ENCODE results near the gene ITGA1.

The ITGA1 gene

DNA sequence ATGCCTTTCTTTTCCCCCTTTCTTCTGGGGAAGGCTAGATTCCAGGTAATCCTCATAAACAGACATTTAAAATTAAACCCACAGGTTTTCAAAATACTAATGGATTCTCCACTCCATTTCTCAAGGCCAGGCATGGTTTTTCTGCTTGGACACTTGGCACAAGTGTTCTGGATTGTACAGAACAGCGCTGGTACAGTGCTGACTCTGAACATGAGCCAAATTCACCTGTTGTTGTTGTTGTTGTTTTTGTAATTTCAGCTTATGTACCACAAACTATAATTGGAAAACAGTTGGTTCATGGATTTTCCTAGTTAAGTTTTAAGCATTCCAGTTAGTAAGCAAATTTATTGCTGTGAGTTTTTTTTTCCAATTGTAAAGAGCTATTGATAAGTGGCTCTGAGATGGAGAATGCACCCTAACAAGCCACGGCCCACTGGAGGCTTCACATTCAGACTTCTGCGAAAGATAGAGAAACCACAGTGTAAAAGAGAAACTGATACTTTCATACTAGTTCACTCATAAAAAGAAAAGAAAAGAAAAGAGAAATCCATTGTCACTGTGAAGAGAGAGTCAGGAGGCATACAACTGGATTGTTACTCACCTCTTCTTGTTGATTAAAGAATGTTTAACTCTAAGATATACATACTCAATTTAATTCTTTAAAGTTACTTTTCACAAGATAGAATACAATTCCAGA, 16.2 kb upstream of the ITGA1 start:
- in situ Hi-C loops (cut with MboI; ENCODE audit: low sequenced_read_pairs): no loop called here

DNA sequence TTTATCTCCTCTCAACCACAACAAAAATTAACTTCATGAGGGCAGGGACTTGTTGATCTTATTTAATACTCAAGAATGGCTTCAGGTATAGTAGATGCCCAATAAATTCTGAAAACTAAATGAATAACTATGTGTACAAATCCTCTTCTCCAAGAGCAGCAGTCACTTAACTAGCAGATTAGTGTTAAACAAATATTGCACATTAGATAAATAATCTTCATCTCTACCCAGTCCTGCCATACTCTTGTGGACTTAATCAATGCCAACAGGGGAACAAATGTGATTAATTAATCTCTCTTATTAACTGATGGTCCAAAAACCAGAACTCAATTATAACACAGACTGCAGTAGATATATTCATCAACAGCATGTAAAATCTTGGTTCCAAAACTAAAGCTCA, 15.0 kb upstream of the ITGA1 start:
- in situ Hi-C loops (cut with MboI; ENCODE audit: low sequenced_read_pairs): no loop called here

DNA sequence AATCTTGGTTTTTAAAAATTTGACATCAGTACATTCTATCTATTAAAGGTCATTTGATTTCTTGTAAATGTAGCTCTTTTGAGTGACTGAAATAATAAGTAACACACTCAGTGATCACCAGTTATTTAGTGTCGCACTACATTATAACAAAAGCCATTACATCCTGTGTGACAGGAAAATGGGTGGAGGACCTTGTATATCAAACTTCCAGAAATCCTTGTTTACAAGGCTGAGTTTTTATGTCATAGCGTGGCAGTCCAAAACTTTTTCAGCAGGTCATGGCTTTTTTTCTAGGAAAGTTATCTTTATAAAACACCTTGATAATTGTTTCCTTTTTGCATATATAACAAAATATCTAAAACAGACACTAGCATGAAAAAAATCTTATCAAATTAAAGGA, 14.4 kb upstream of the ITGA1 start:
- in situ Hi-C loops (cut with MboI; ENCODE audit: low sequenced_read_pairs): no loop called here

DNA sequence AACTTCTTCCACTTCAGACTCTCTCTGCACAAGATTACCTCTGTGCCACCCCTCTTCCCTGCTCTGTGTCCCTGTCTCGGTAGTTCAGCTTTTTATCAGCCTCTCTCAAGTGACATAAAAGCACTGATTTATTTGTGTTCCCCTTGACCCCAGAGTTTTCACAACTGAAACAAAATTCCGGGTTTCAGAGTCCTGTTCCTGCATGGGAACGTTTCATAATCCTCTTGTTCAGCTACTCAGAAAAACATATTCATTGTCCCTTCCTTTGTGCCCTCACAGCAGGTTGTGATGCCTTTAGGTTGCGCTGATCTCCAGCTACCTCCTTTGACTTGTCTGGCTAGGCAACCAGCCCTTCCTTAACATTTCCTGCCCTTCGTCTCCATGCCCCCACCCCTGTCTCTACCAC, 13.7 kb upstream of the ITGA1 start:
- in situ Hi-C loops (cut with MboI; ENCODE audit: low sequenced_read_pairs): no loop called here

DNA sequence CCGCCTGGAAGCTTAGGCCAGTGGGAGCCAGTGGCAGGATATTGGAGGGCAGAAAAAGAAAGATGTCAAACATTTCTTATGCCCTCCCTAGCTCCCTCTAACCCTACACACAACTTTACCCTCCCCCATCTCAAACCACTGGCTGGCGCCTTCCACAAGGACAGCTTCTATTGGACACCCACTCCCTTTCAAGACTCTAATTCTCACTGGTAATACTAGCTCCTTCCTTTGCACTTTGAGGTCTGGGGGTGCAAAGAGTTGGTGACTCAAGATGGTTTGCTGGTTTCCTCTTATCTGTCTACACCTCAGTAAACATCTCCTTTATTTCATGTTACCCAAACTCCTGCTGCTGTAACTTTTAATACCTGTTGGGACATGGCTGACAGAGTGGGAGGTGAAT, 11.6 kb upstream of the ITGA1 start:
- in situ Hi-C loops (cut with MboI; ENCODE audit: low sequenced_read_pairs): no loop called here

DNA sequence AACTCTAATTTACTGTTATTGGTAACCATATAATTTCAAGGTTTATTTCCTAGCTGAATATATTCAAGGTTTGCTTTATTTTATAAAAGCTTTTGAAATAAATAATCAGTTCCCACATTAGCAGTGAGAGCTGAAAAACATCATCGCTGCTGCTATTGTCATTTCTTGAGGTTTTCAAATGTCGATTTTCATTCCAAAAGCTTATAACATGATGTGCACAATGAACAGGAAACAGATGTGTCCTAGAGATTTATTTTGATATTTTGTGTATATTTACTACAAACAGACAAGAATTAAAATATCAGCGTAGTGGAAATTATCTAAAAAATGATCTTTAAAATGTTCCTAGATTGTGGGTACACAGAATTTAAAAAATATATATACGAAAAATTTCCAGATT, 10.5 kb upstream of the ITGA1 start:
- in situ Hi-C loops (cut with MboI; ENCODE audit: low sequenced_read_pairs): no loop called here

DNA sequence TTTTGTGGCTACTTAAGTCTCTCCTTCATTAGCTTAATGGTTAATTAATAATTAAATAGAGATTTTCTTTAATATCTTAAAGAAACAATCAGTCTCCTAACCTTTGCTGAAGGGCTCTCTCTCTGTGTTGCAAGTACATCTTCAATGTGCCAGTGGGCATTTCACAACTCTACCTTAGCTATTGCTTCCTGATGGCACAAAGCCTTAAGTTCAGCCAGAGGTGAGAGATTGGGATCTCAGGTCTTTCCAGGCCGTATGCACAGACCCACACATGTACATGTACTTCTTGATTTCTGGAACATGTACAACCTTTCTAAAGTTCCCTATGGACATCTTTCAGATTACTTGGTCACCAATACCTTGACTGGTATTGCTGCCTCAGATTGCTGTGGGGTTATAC, 8.9 kb upstream of the ITGA1 start:
- in situ Hi-C loops (cut with MboI; ENCODE audit: low sequenced_read_pairs): no loop called here

DNA sequence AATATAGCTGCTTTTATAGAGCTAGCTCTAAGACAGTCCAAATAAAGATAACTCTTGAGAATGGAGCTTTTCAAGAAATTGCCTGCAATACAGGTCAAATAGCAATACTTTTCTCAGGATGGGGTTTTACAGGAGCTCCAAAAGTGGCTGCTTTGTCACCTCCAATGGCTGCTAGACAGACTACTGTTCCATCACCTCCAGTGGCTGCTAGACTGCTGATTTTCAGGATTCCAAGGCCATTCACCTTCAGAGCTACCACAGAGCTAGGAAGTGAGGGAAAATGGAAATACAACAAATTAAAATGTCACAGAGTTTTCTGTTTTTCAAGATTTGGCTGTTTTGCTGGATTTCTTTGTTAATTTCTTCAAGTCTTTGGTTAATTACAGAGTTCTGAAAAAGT, 8.5 kb upstream of the ITGA1 start:
- in situ Hi-C loops (cut with MboI; ENCODE audit: low sequenced_read_pairs): no loop called here

DNA sequence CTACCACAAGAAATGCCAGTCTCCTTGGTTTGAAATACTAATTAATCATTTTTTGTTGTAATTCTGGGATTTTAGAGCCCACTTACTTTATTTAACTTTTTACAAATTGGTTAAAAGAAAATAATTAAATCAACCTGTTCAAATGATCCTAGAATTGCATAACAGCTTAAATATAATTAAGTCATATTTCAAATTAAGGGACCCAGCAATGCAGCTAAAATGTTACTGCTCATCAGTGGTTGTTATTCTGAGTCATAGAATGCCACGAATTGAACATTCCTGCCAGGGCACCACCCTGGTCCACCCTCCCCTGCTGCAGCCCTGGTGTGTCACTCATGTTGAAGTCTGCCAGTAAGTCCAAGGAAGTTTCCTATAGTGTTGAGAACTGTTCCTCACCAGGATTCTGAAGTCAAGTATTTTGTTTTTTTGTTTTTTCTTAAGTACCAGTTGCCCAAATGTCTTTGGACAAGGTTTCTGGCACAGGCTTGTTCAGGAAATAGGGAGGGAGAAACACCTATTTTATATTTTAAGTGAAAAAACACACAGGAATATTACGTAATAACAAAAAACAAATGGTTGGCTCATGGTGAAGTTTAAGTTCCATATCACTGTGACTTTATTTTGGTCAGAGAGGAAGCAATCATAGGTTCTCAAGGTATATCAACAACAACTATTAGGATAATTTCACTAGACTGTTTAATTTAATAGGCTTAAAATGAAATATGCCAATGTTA, 4.3 kb upstream of the ITGA1 start:
- in situ Hi-C loops (cut with MboI; ENCODE audit: low sequenced_read_pairs): no loop called here

DNA sequence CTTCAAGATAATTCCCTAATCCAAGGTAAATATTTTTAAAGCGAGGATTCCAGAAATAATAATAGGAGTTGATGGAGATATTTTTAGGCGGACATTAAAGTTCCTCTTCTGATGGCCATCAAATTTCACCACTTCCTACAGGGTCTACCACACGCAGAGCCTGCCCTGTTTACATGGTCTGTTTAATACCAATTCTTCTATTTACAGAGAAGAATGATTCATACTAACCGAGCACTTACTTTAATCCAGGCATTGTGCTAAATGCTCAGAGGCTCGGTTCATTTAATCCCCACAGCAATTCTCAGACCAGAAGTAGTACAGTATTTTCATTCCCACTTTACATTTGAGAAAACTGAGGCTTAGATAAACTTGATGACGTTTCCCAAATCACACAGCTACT, 3.0 kb upstream of the ITGA1 start:
- in situ Hi-C loops (cut with MboI; ENCODE audit: low sequenced_read_pairs): no loop called here

DNA sequence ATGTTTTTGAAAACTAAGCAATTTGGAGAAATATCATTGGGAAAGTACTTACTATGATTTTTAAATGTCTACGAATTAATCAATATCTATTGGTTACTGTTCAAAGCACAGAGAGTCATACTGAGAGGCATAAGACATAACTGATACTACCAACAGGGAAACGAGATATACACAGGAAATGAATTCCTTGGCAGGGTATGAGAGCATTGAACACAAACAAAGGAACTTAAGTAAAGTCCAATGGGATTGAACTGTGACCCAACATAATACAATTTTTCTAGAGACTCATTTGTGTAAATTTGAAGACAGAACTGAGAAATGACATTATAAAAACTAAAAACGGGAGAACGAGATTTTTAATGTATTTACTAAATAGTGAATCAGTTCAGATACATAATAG, 1.3 kb upstream of the ITGA1 start:
- in situ Hi-C loops (cut with MboI; ENCODE audit: low sequenced_read_pairs): no loop called here

DNA sequence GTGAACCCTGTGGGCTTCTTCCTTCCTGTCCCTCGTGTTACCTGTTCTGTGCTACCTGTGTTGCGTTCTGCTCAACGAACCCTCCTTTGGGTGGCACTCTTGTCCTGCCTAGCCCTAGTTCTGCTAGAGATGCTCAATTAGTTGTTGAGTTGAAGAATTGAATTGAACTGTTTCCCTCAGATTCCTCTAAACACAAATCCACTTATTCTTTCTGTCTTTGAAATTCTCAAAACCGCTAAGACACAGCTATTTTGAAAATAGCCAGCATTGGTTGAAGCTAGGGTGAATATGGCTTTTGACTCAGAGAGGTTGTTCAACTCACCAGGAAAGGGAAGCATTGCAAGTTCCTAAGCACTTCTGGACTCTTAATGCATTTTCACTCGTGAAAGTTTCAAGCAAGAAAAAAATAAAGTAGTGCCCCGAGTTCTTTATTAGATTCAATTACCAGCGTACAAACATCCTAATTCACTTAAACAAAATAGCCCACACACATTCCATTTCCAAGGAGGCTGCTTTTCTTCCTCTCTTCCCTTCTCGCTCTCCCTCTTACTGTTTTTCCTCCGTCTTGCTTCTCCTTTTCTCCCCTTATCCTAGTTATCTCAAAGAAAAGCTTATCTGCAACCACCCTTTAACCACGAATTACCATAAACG, 642 bp upstream of the ITGA1 start:
- in situ Hi-C loops (cut with MboI; ENCODE audit: low sequenced_read_pairs): no loop called here

DNA sequence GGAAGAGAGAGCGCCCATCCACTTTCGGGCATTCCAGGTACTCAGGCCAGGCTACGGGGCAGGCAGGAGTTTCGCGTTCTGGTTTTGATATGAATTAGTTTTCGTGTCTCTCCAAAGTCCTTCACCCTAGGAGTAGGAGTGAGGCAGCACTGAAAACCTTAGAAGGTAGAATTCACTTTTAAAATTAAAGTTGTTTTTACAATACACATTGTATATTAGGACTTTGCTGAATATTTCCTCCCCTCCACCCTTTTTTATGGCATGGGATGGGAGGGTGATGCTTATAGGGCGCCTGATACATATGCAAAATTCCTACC, 747 bp downstream of the ITGA1 start:
- in situ Hi-C loops (cut with MboI; ENCODE audit: low sequenced_read_pairs): no loop called here

DNA sequence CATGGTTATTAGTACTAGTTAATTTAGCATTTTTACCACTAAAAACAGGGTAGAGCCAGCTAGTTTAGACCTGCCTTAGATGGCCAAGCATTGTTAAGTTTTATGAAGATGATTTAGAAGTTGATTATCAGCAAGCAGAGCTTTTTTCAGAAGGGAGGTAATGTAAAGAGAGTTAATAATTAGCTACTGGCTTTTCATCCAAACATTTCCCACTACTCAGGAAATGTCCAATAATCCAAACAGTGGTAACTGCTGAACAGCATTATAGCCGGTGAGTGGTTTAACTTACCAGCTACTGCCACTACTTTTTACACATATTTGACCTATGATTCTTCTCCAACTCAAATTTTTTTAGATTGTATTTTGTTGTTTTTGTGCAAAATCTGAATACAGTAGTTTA, 1.7 kb downstream of the ITGA1 start:
- in situ Hi-C loops (cut with MboI; ENCODE audit: low sequenced_read_pairs): no loop called here

DNA sequence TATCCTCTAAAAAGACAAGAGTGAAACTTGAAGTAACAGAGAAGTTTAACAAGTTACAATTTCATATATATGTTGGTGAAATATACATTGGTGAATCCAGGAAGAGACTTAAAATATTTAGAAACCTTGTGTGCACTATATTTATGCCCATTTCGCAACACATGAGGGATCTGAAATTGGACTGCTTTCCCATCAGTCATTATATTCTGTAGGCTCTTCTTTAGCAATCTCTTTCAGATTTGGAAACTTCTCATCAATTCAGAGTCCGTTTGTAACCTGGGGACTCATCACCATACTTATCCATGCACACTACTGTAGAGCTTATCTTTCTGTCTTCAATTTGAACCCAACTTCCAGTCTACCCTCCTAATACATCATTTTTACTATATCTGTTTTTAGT, 2.1 kb downstream of the ITGA1 start:
- in situ Hi-C loops (cut with MboI; ENCODE audit: low sequenced_read_pairs): no loop called here

DNA sequence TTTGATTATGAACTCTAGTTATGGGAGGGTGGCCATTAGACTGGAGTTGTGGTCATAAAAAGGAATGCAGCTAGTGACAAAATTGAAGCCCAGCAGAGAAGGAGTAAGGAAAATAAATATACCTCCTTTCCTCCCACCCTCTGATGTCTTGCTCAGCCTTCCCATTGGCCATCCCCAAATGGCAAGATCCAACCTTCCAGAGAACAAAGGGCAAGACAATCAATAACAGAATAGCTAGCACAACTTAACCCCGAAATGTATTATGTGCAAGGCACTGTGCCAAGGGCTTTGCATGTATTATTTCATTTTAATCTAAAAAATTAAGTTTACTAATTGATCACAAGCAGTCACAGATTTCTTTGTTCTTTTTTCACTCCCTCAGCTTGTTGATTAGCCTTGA, 3.6 kb downstream of the ITGA1 start:
- in situ Hi-C loops (cut with MboI; ENCODE audit: low sequenced_read_pairs): no loop called here

DNA sequence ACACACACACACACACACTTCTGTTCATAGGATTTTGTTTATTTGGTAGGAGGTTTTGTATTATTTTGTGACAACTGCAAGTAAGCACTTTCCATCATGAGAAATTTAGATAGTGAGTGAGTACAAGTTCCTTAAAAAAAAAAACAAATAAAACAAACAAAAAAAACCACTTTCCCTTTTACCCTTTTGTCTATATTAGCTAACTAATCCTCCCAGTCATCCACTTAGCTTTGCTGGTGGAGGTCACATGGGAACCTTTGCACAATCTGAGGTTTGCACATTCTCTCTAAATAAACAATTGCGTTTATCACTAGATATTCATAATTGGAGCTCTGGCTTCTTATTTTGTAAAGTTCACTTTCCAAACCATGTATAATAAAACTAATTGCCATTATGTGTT, 6.8 kb downstream of the ITGA1 start:
- in situ Hi-C loops (cut with MboI; ENCODE audit: low sequenced_read_pairs): no loop called here

DNA sequence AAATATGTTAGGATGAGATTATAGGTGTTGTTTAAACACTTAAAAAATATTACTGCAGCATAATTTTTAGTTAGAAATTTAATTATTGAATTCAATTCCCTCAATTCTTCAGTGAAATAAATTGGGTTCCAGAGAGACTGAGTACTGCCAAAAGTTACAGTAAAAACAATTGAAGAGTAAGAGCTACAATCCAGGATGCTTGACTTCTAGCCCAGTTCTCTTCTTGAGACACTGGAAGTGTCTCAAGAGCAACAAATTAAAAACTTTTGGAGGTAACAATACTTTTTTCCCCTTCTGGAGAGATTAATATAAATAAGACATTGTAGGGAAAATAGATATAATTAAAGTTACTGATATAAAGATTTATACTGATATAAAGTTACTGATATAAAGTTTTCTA, 8.3 kb downstream of the ITGA1 start:
- in situ Hi-C loops (cut with MboI; ENCODE audit: low sequenced_read_pairs): no loop called here

DNA sequence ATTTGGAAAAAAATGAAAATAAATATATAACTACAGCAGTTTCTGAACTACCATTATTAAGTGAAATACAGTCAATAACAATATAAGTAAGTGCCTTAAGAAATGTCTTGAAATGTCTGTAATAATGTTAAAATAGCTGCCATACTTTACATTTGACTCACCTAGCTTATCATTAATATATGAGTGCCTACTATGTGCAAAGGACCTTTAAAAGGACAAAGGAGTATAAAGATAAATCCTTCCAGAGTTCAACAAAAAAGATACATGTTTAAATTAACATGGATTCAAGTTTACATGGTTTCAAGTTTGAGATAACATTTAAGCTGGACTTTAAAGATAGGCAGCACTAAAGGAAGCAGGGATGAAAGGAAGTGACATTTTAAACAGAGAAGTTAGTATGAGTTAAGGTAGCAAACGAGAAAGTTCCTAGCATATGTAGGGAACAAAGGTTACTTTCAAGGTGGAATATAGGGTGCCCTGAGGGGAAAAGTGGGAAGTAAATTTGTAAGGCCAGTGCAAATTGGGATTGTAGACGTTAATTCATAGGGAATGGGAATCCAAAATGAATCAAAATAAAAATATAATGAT, 8.9 kb downstream of the ITGA1 start:
- in situ Hi-C loops (cut with MboI; ENCODE audit: low sequenced_read_pairs): no loop called here

DNA sequence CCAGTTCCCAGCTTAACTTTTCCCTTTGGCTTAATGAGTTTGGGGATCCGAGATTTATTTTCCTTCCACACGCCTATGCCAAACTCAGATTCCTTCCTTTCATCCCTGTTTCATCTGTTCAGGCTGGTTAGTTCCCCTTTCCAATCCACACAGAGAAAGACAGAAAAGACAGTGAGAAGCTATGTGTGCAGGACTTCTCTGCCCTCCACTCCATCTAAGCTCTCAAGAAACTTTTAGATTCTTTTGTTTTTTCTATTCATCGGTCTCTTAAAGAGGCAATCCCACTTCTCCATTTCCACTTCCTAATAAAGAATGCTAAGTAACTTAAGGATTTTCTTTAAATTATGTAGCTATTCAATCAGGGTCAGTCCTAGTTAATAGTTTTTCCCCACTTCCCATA, 11.2 kb downstream of the ITGA1 start:
- in situ Hi-C loops (cut with MboI; ENCODE audit: low sequenced_read_pairs): no loop called here

DNA sequence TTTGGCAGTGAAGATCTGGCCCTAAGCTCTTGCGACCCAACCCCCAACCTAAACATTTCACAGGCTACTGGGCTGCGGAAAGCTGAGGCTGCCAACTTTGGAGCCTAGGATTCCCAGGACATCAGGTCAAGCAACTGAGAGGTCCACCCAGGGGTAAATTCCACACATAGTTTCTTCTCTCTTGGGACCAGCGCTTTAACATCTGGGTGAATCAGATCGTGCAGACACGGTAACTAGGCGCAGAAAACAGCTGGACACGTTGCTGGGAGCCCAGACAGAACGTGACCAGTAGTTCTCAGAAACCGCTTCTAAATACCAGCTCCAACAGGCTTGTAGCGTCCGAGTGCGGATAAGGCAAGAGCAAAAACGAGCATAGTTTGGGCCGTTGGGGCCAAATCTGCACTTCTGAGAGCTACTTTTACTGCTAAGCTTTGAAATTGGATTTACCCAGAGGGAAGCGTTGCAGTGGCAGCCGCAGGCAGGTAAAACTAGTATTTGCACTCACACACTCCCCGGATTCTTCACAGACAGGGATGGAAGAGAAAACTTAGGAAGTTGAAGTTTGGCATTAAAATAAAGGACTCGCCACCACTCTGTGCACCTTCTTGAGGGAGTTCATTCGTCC, 11.8 kb downstream of the ITGA1 start:
- in situ Hi-C loops (cut with MboI; ENCODE audit: low sequenced_read_pairs): no loop called here

DNA sequence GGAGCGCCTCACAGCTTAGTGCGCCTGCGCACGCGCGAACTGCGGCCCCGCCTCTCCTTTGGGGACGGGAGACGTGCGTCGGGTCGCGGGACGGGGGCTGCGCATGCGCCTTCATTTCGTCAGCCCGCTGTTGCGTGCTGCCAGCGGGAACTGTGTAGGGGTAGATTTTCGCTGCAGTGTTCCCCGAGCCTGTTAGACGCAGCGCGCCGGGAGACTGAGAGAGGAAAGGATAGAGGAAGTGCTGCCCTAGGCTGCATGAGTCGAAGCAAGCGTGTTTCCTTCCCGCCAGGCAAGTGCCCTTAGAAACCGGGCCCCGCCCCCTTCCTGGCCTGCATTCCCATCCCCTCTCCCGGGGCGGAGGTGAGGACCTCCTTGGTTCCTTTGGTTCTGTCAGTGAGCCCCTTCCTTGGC, 12.3 kb downstream of the ITGA1 start:
- in situ Hi-C loops (cut with MboI; ENCODE audit: low sequenced_read_pairs): no loop called here
